WERI-Rb-1 (cell line): ENCODE measurements around the gene TSBP1.

Source experiments
- DNase-seq: peaks from one replicate; pipeline ENCODE4 v3.0.0-alpha.2; 2020
- H3K27ac ChIP-seq: fragments of 250-450 bp; sonication (Bioruptor Pico); 2 replicates; pipeline ENCODE4 v1.5.1; 2020; ENCODE audit warnings: mild to moderate bottlenecking, moderate library complexity
- H3K27me3 ChIP-seq: fragments of 250-450 bp; sonication (Bioruptor Pico); 2 replicates; pipeline ENCODE4 v1.5.1; 2021; ENCODE audit warnings: mild to moderate bottlenecking, low read depth, moderate library complexity; ENCODE audit not compliant: insufficient read depth, severe bottlenecking
- H3K36me3 ChIP-seq: fragments of 250-450 bp; sonication (Bioruptor Pico); 2 replicates; pipeline ENCODE4 v1.5.1; 2020; ENCODE audit warnings: mild to moderate bottlenecking, moderate library complexity
- H3K4me3 ChIP-seq: 2 replicates; pipeline ENCODE4 v1.5.1; 2011; ENCODE audit warnings: low read depth, mild to moderate bottlenecking, control low read depth, low read length
- H3K9me3 ChIP-seq: fragments of 250-450 bp; sonication (Bioruptor Pico); 2 replicates; pipeline ENCODE4 v1.5.1; 2021; ENCODE audit warnings: mild to moderate bottlenecking, moderate library complexity; ENCODE audit not compliant: severe bottlenecking
- CTCF ChIP-seq: IDR thresholded peaks from 2 replicates; pipeline ENCODE4 v1.5.1; 2011; ENCODE audit warnings: low read depth, mild to moderate bottlenecking, control low read depth, inconsistent platforms, low read length

The TSBP1 gene

GRCh38 chr6:32410906-32411305 lies 39.2 kb upstream of the TSBP1 start:
- Histone ChIP-seq H3K27ac (no peak overlapping the region), H3K36me3 (no peaks in the 10 kb centered on the region), H3K27me3 (peaks cover 89% of the 10 kb centered on the region), H3K9me3 (no peaks in the 10 kb centered on the region), H3K4me3 (no peak overlapping the region)
- DNase-seq = no peak
- TF ChIP-seq CTCF = no peak

- Histone ChIP-seq H3K9me3 (no peaks in the 10 kb centered on the region), H3K27ac (no peak within 1 kb of the TSS), H3K27me3 (peaks cover 81% of the 10 kb centered on the region), H3K4me3 (no peak within 1 kb of the TSS), H3K36me3 (no peaks in the 10 kb centered on the region)
- no peak for TF ChIP-seq CTCF
- no peak for DNase-seq
Observed at GRCh38 chr6:32406857-32407256, 35.2 kb upstream of the TSBP1 start, which contains the start of gene BTNL2. TSS of gene BTNL2 (minus strand) at chr6:32407181. CDS start at chr6:32407123, 58 bp downstream.

GRCh38 chr6:32406197-32406596 lies 34.5 kb upstream of the TSBP1 start:
- peaks cover 77% of the 10 kb centered on the region for H3K27me3 ChIP-seq
- no peak for TF ChIP-seq CTCF
- no peaks in the 10 kb centered on the region for H3K9me3 ChIP-seq
- DNase-seq = no peak
- no peak overlapping the region for H3K4me3 ChIP-seq
- H3K36me3 ChIP-seq = no peaks in the 10 kb centered on the region
- no peak overlapping the region for H3K27ac ChIP-seq

GRCh38 chr6:32405656-32406055 lies 34.0 kb upstream of the TSBP1 start:
- H3K27ac ChIP-seq = no peak overlapping the region
- no peak for TF ChIP-seq CTCF
- H3K36me3 ChIP-seq = no peaks in the 10 kb centered on the region
- DNase-seq = no peak
- no peak overlapping the region for H3K4me3 ChIP-seq
- H3K9me3 ChIP-seq = no peaks in the 10 kb centered on the region
- H3K27me3 ChIP-seq = peaks cover 73% of the 10 kb centered on the region

GRCh38 chr6:32402812-32403211 lies 31.1 kb upstream of the TSBP1 start:
- Histone ChIP-seq H3K27me3 (peaks cover 51% of the 10 kb centered on the region), H3K4me3 (no peak overlapping the region), H3K36me3 (no peaks in the 10 kb centered on the region), H3K27ac (no peak overlapping the region), H3K9me3 (no peaks in the 10 kb centered on the region)
- no peak for DNase-seq
- peak; percentile 24; the same call in 1 of the 2 replicates for TF ChIP-seq CTCF

GRCh38 chr6:32401284-32401963 lies 29.7 kb upstream of the TSBP1 start:
- DNase-seq = no peak
- TF ChIP-seq CTCF = no peak
- H3K27me3 ChIP-seq = peaks cover 37% of the 10 kb centered on the region
- no peaks in the 10 kb centered on the region for H3K36me3 ChIP-seq
- H3K27ac ChIP-seq = no peak overlapping the region
- no peak overlapping the region for H3K4me3 ChIP-seq
- H3K9me3 ChIP-seq = no peaks in the 10 kb centered on the region
